Testis (tissue), 3 donors: ENCODE measurements around the gene LARGE1. TPM values are rescaled to one million over a fixed set of nuclear protein-coding genes. Genes with fewer than 3 reads are reported as not detected.

ENCODE experiments used
- DNase-seq: peaks from one replicate; pipeline ENCODE4 v3.0.0-alpha.2; 2019
- H3K27ac ChIP-seq, 2 donors: fragments of 200-600 bp; sonication (generic); one replicate each; pipeline ENCODE4 v1.5.1; 2019
- H3K27me3 ChIP-seq: fragments of 200-600 bp; sonication (generic); one replicate; pipeline ENCODE4 v1.5.1; 2019
- H3K36me3 ChIP-seq: fragments of 200-600 bp; sonication (generic); one replicate; pipeline ENCODE4 v1.5.1; 2017; ENCODE audit warnings: low read depth; ENCODE audit errors: missing control alignments
- H3K4me1 ChIP-seq: fragments of 200-600 bp; sonication (generic); one replicate; pipeline ENCODE4 v1.5.1; 2019
- H3K4me3 ChIP-seq, 2 donors: fragments of 200-600 bp; sonication (generic); one replicate each; pipeline ENCODE4 v1.5.1; 2017 to 2019
- H3K9me3 ChIP-seq: fragments of 200-600 bp; sonication (generic); one replicate; pipeline ENCODE4 v1.5.1; 2017
- CTCF ChIP-seq, 3 experiments: fragments of 450-650 bp in 2 of 3; fragments of 200-600 bp in 1 of 3; sonication (generic) in 1 of 3; IDR thresholded peaks; one replicate each; pipeline ENCODE4 v1.5.1; 2016 to 2019; ENCODE audit warnings: antibody characterized with exemption in 3 of 3, mild to moderate bottlenecking in 2 of 3, moderate library complexity in 1 of 3
- POLR2A ChIP-seq: fragments of 450-650 bp; IDR thresholded peaks from one replicate; pipeline ENCODE4 v1.6.1; 2017; ENCODE audit warnings: antibody characterized with exemption, mild to moderate bottlenecking, moderate library complexity
- WGBS, 2 donors: methylation state at CpG; one replicate each; pipeline ENCODE4 v1.1.5; 2018; 5-methylcytosine and 5-hydroxymethylcytosine counted together
- intact Hi-C: fragments of 100-400 bp; cut with DNase I; formaldehyde crosslinking; loops from one replicate; pipeline ENCODE4 v1.15.1; 2023; ENCODE audit warnings: low total_unique reads
- polyA plus RNA-seq: library from polyadenylated mRNA; stranded (reverse); fragments of 350-450 nt; fragmentation: Illumina TruSeq; extraction: RNeasy Lipid Tissue Mini Kit (QIAGEN cat#74804); gene quantifications from one replicate; pipeline ENCODE4 v1.2.3, GENCODE V29; 2014; ENCODE audit warnings: low read depth, low replicate concordance; ENCODE audit not compliant: insufficient read depth
- total RNA-seq, 2 donors: library from RNA; depleted of rRNA; stranded (reverse); fragments of >200 nt; gene quantifications; one replicate each; pipeline ENCODE4 v1.2.3, GENCODE V29; 2016

The LARGE1 gene
- total and polyA plus RNA-seq, 3 donors from 2014 or later, result 19.5 to 27.3 (median 21.8) TPM

- Histone ChIP-seq H3K27me3 (no peaks in the 10 kb centered on the region), H3K4me1 (no peaks in the 10 kb centered on the region), H3K27ac (no peak overlapping the region), H3K4me3 (no peak overlapping the region), H3K9me3 (no peaks in the 10 kb centered on the region), H3K36me3 (no peaks in the 10 kb centered on the region)
- TF ChIP-seq POLR2A, result no peak
- no peak for TF ChIP-seq CTCF (IDR thresholded peaks at IDR 0.05)
- intact Hi-C loops, result no loop called here
- WGBS, 2 donors, result 88 to 94% methylated on average over 5 of the region's 5 CpGs
- no peak for DNase-seq
These were observed 123.8 kb downstream of the LARGE1 start for GRCh38 chr22:33796494-33796893.

GRCh38 chr22:33793475-33793874 lies 126.8 kb downstream of the LARGE1 start:
- WGBS, 2 donors, result 49 to 68% methylated on average over 3 of the region's 3 CpGs
- DNase-seq, result no peak
- Histone ChIP-seq H3K36me3 (no peaks in the 10 kb centered on the region), H3K27me3 (no peaks in the 10 kb centered on the region), H3K9me3 (no peaks in the 10 kb centered on the region), H3K4me1 (no peaks in the 10 kb centered on the region), H3K4me3 (no peak overlapping the region), H3K27ac (no peak overlapping the region)
- TF ChIP-seq CTCF (IDR thresholded peaks at IDR 0.05), result no peak
- TF ChIP-seq POLR2A, result no peak
- intact Hi-C loops, result no loop called here

- intact Hi-C loops, result no loop called here
- Histone ChIP-seq H3K27ac (no peak overlapping the region), H3K4me1 (no peaks in the 10 kb centered on the region), H3K27me3 (no peaks in the 10 kb centered on the region), H3K9me3 (no peaks in the 10 kb centered on the region), H3K36me3 (no peaks in the 10 kb centered on the region), H3K4me3 (no peak overlapping the region)
- no peak for TF ChIP-seq CTCF (IDR thresholded peaks at IDR 0.05)
- TF ChIP-seq POLR2A, result no peak
- DNase-seq, result no peak
- WGBS, 2 donors, result 43 to 67% methylated on average over 7 of the region's 7 CpGs
These were observed 127.4 kb downstream of the LARGE1 start for GRCh38 chr22:33792832-33793231.

- 91 to 96% methylated on average over 4 of the region's 4 CpGs for WGBS, 2 donors
- no peak overlapping the region for H3K27ac ChIP-seq
- H3K4me1 ChIP-seq, result no peaks in the 10 kb centered on the region
- no peak overlapping the region for H3K4me3 ChIP-seq
- H3K36me3 ChIP-seq, result no peaks in the 10 kb centered on the region
- intact Hi-C loops, result no loop called here
- DNase-seq, result no peak
- H3K27me3 ChIP-seq, result no peaks in the 10 kb centered on the region
- TF ChIP-seq POLR2A, result no peak
- H3K9me3 ChIP-seq, result no peaks in the 10 kb centered on the region
These were observed 130.5 kb downstream of the LARGE1 start for GRCh38 chr22:33789690-33790253.

- Histone ChIP-seq H3K4me1 (no peaks in the 10 kb centered on the region), H3K27ac (no peak overlapping the region), H3K9me3 (no peaks in the 10 kb centered on the region), H3K27me3 (no peaks in the 10 kb centered on the region), H3K4me3 (no peak overlapping the region), H3K36me3 (no peaks in the 10 kb centered on the region)
- TF ChIP-seq POLR2A, result no peak
- TF ChIP-seq CTCF (IDR thresholded peaks at IDR 0.05), result no peak
- 94 to 95% methylated on average over 3 of the region's 3 CpGs for WGBS, 2 donors
- DNase-seq, result no peak
- intact Hi-C loops, result no loop called here
These were observed 131.3 kb downstream of the LARGE1 start for GRCh38 chr22:33788927-33789326.
